Prostate gland (tissue), 2 donors: ENCODE measurements around the gene TEDC2.

Experiments used
- CTCF ChIP-seq, 4 experiments: fragments of 200-600 bp in 2 of 4; fragments of 450-650 bp in 2 of 4; sonication (generic) in 2 of 4; IDR thresholded peaks; 1 replicate in 3 of 4; 2 replicates in 1 of 4; pipeline ENCODE4 v1.5.1; 2016 to 2019; ENCODE audit warnings: antibody characterized with exemption in 4 of 4, mild to moderate bottlenecking in 2 of 4, moderate library complexity in 2 of 4
- POLR2A ChIP-seq: fragments of 450-650 bp; IDR thresholded peaks from one replicate; pipeline ENCODE4 v1.6.1; 2016; ENCODE audit warnings: antibody characterized with exemption, mild to moderate bottlenecking
- POLR2AphosphoS5 ChIP-seq: sonication (generic); formaldehyde crosslinking; IDR thresholded peaks from one replicate; pipeline ENCODE4 v1.6.1; 2017; ENCODE audit warnings: antibody characterized with exemption

DNA sequence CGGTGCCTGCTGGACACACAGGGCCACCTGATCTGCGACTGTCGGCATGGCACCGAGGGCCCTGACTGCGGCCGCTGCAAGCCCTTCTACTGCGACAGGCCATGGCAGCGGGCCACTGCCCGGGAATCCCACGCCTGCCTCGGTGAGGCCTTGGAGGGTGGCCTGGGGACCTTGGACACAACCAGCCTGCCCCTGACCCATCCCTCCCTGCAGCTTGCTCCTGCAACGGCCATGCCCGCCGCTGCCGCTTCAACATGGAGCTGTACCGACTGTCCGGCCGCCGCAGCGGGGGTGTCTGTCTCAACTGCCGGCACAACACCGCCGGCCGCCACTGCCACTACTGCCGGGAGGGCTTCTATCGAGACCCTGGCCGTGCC, 12.6 kb downstream of the TEDC2 start:
- no peak for TF ChIP-seq CTCF (IDR thresholded peaks at IDR 0.05)
- TF ChIP-seq POLR2A: no peak
- TF ChIP-seq POLR2AphosphoS5: no peak
